Right ventricle myocardium superior (tissue), 1 donor: ENCODE measurements around the gene PF4V1. TPM values are rescaled to one million over a fixed set of nuclear protein-coding genes. Genes with fewer than 3 reads are reported as not detected.

Experiments used
- ATAC-seq: fragments of 200-7000 bp; cut with Tn5 transposase; one replicate; pipeline ENCODE4 v1.9.1; 2020; ENCODE audit warnings: mild to moderate bottlenecking; ENCODE audit not compliant: poor library complexity
- DNase-seq: peaks from one replicate; pipeline ENCODE4 v3.0.0-alpha.2; 2020
- intact Hi-C: fragments of 100-400 bp; cut with DNase I; formaldehyde crosslinking; loops from one replicate; pipeline ENCODE4 v1.11.2; 2022
- total RNA-seq: library from RNA; stranded (reverse); fragmentation: NEBNext Ultra II Directional; extraction: Animal tissue kit (Norgen Biotek cat#: 25700); gene quantifications from one replicate; pipeline ENCODE4 v1.2.1, GENCODE V29; 2021
- donor health status: DM: no; HTN: yes; CAD: no; lungs with severe emphysema.

PF4V1 gene
- total RNA-seq, 1 donor from 2014 or later, result not detected

GRCh38 chr4:73867783-73868182, 14.7 kb downstream of the PF4V1 start:
- ATAC-seq, result no peak
- intact Hi-C loops, result no loop called here
- no peak for DNase-seq

GRCh38 chr4:73868206-73869129, 15.4 kb downstream of the PF4V1 start:
- intact Hi-C loops, result no loop called here
- ATAC-seq (peak; percentile 37), DNase-seq (no peak)

GRCh38 chr4:73869130-73870055, 16.3 kb downstream of the PF4V1 start, which contains the start of gene CXCL1:
CXCL1 (plus strand) TSS chr4:73869393; CDS start chr4:73869471, 78 bp downstream.
- DNase-seq, result peak; percentile 72
- intact Hi-C loops, result no loop called here
- ATAC-seq, result peak; percentile 79

- peak; percentile 35 for DNase-seq
- intact Hi-C loops, result no loop called here
- ATAC-seq, result peak; percentile 34
Observed at GRCh38 chr4:73870260-73870659, 17.2 kb downstream of the PF4V1 start.

GRCh38 chr4:73870768-73871167, 17.7 kb downstream of the PF4V1 start:
- DNase-seq, result no peak
- intact Hi-C loops, result no loop called here
- ATAC-seq, result no peak

GRCh38 chr4:73871511-73872310, 18.6 kb downstream of the PF4V1 start:
- DNase-seq (no peak), ATAC-seq (no peak)
- intact Hi-C loops, result no loop called here

- intact Hi-C loops, result no loop called here
- ATAC-seq, result peak; percentile 22
Observed at GRCh38 chr4:73872316-73873108, 19.4 kb downstream of the PF4V1 start.

GRCh38 chr4:73874386-73874785, 21.3 kb downstream of the PF4V1 start:
- ATAC-seq, result no peak

More at GRCh38 chr4:73872316-73873108, 19.4 kb downstream of the PF4V1 start:
- no peak for DNase-seq

GRCh38 chr4:73875401-73875800, 22.3 kb downstream of the PF4V1 start:
- intact Hi-C loops, result no loop called here
- no peak for ATAC-seq
- DNase-seq, result no peak

More at GRCh38 chr4:73874386-73874785, 21.3 kb downstream of the PF4V1 start:
- intact Hi-C loops, result no loop called here
- DNase-seq, result no peak

GRCh38 chr4:73883306-73883705, 30.2 kb downstream of the PF4V1 start:
- intact Hi-C loops, result no loop called here
- DNase-seq (no peak), ATAC-seq (no peak)

- no peak for ATAC-seq
- intact Hi-C loops, result no loop called here
- no peak for DNase-seq
Observed at GRCh38 chr4:73885574-73886267, 32.6 kb downstream of the PF4V1 start.

GRCh38 chr4:73891326-73891725, 38.2 kb downstream of the PF4V1 start:
- no peak for DNase-seq
- ATAC-seq, result no peak
- intact Hi-C loops, result no loop called here

GRCh38 chr4:73891739-73892405, 38.8 kb downstream of the PF4V1 start:
- ATAC-seq (peak; percentile 71), DNase-seq (no peak)
- intact Hi-C loops, result no loop called here

GRCh38 chr4:73892966-73893365, 39.9 kb downstream of the PF4V1 start:
- DNase-seq (no peak), ATAC-seq (no peak)
- intact Hi-C loops, result no loop called here

GRCh38 chr4:73894001-73894400, 40.9 kb downstream of the PF4V1 start:
- intact Hi-C loops, result no loop called here
- ATAC-seq (no peak), DNase-seq (no peak)
